Transverse colon (tissue), 4 donors: ENCODE results near the gene GPR171. TPM values are rescaled to one million over a fixed set of nuclear protein-coding genes. Genes with fewer than 3 reads are reported as not detected.

ENCODE experiments used
- DNase-seq: peaks from one replicate; pipeline ENCODE4 v3.0.0-alpha.2; 2019
- H3K27ac ChIP-seq, 4 donors: fragments of 200-600 bp; sonication (generic); 2 replicates each; pipeline ENCODE4 v1.5.1; 2016 to 2018; ENCODE audit warnings: inconsistent platforms in 4 of 4
- H3K27me3 ChIP-seq: fragments of 200-600 bp; sonication (generic); 2 replicates; pipeline ENCODE4 v1.5.1; 2017; ENCODE audit warnings: inconsistent platforms
- H3K36me3 ChIP-seq, 4 donors: fragments of 200-600 bp; sonication (generic); 2 replicates each; pipeline ENCODE4 v1.5.1; 2017 to 2019; ENCODE audit warnings: inconsistent platforms in 4 of 4
- H3K4me1 ChIP-seq, 4 donors: fragments of 200-600 bp; sonication (generic); 2 replicates each; pipeline ENCODE4 v1.5.1; 2017 to 2020; ENCODE audit warnings: inconsistent platforms in 4 of 4
- H3K4me3 ChIP-seq, 4 donors: fragments of 200-600 bp; sonication (generic); 1 replicate in 1 of 4; 2 replicates in 3 of 4; pipeline versions ENCODE4 v1.5.1 to v1.6.1; 2017 to 2019; ENCODE audit warnings: inconsistent platforms in 4 of 4
- H3K9me3 ChIP-seq, 2 donors: fragments of 200-600 bp; sonication (generic); 2 replicates each; pipeline ENCODE4 v1.5.1; 2017 to 2019; ENCODE audit warnings: inconsistent platforms in 2 of 2
- CTCF ChIP-seq, 5 experiments: fragments of 200-600 bp in 3 of 5; fragments of 450-650 bp in 2 of 5; sonication (generic) in 3 of 5; IDR thresholded peaks; 1 replicate in 2 of 5; 2 replicates in 3 of 5; pipeline ENCODE4 v1.5.1; 2016 to 2017; ENCODE audit warnings: antibody characterized with exemption in 5 of 5, inconsistent platforms in 3 of 5, mild to moderate bottlenecking in 2 of 5, moderate library complexity in 1 of 5
- EP300 ChIP-seq: sonication (generic); formaldehyde crosslinking; IDR thresholded peaks from one replicate; pipeline ENCODE4 v1.6.1; 2017; ENCODE audit warnings: antibody characterized with exemption, low read depth
- POLR2A ChIP-seq: fragments of 450-650 bp; IDR thresholded peaks from one replicate; pipeline ENCODE4 v1.6.1; 2016; ENCODE audit warnings: antibody characterized with exemption, mild to moderate bottlenecking, moderate library complexity
- POLR2AphosphoS5 ChIP-seq, 3 donors: sonication (generic); formaldehyde crosslinking; IDR thresholded peaks; one replicate each; pipeline ENCODE4 v1.6.1; 2016; ENCODE audit warnings: antibody characterized with exemption in 3 of 3
- WGBS, 2 donors: methylation state at CpG; one replicate each; pipeline ENCODE4 v1.1.5; 2018; ENCODE audit warnings: low coverage in 1 of 2; 5-methylcytosine and 5-hydroxymethylcytosine counted together
- in situ Hi-C, 4 donors: fragments of 200-750 bp; cut with MboI; loops; one replicate each; pipeline versions ENCODE4 v1.15.0 to v1.15.1; 2017; ENCODE audit warnings: low sequenced_read_pairs in 3 of 4, low pct_ligation_motif_present in 1 of 4, low pct_unique_long_range_greater_than_20kb in 1 of 4
- intact Hi-C: fragments of 100-400 bp; cut with DNase I; formaldehyde crosslinking; loops from one replicate; pipeline ENCODE4 v1.15.1; 2023; ENCODE audit warnings: low total_unique reads
- small RNA-seq, 4 donors: library from RNA; depleted of rRNA; stranded (forward); fragments of <200 nt; gene quantifications; one replicate each; pipeline ENCODE3, GENCODE V24; 2016
- total RNA-seq, 4 donors: library from RNA; depleted of rRNA; stranded (reverse); fragments of >200 nt; gene quantifications; one replicate each; pipeline ENCODE4 v1.1.0, GENCODE V29; 2016

The GPR171 gene
- total RNA-seq, 4 donors from 2014 or later, result 3.8 to 6.8 TPM; not detected in 2

GRCh38 chr3:151156618-151157216 lies 46.3 kb downstream of the GPR171 start:
- H3K27ac ChIP-seq, result no peak overlapping the region
- intact Hi-C loops (no loop called here), in situ Hi-C loops (no loop called here)
- no peaks in the 10 kb centered on the region for H3K36me3 ChIP-seq
- H3K27me3 ChIP-seq, result no peaks in the 10 kb centered on the region
- 32 to 38% methylated on average over 3 of the region's 3 CpGs for WGBS, 2 donors
- no peak overlapping the region for H3K4me3 ChIP-seq
- TF ChIP-seq POLR2A, result no peak
- TF ChIP-seq EP300, result no peak
- TF ChIP-seq CTCF (IDR thresholded peaks at IDR 0.05), result peak; percentile 31 to 50 (median 35)
- no peaks in the 10 kb centered on the region for H3K4me1 ChIP-seq
- DNase-seq, result no peak
- H3K9me3 ChIP-seq, result no peaks in the 10 kb centered on the region

- no peak for TF ChIP-seq POLR2A
- no peak for TF ChIP-seq POLR2AphosphoS5 (IDR thresholded peaks at IDR 0.05)
- no peak for TF ChIP-seq EP300
- TF ChIP-seq CTCF (IDR thresholded peaks at IDR 0.05), result no peak
- 71 to 81% methylated on average over 8 of the region's 8 CpGs for WGBS, 2 donors
- in situ Hi-C loops (no loop called here), intact Hi-C loops (no loop called here)
- no peaks in the 10 kb centered on the region for H3K9me3 ChIP-seq
- no peaks in the 10 kb centered on the region for H3K27me3 ChIP-seq
- H3K27ac ChIP-seq, result no peak overlapping the region
- H3K36me3 ChIP-seq, result no peaks in the 10 kb centered on the region
- no peaks in the 10 kb centered on the region for H3K4me1 ChIP-seq
- no peak overlapping the region for H3K4me3 ChIP-seq
- DNase-seq, result no peak
Measured at GRCh38 chr3:151155409-151156128, 47.4 kb downstream of the GPR171 start.

GRCh38 chr3:151154566-151154965 lies 48.5 kb downstream of the GPR171 start:
- intact Hi-C loops (no loop called here), in situ Hi-C loops (loop anchor here in 1 of 4 donors (5.0 kb wide), 1 partner anchor 367 kb away; no protein-coding TSS in a partner anchor)
- Histone ChIP-seq H3K4me1 (no peaks in the 10 kb centered on the region), H3K36me3 (no peaks in the 10 kb centered on the region), H3K27me3 (no peaks in the 10 kb centered on the region), H3K27ac (no peak overlapping the region), H3K9me3 (no peaks in the 10 kb centered on the region), H3K4me3 (no peak overlapping the region)
- 89 to 94% methylated on average over 6 of the region's 6 CpGs for whole genome bisulfite sequencing, 2 donors
- DNase-seq, result no peak
- TF ChIP-seq POLR2A, result no peak
- TF ChIP-seq EP300, result no peak
- TF ChIP-seq POLR2AphosphoS5 (IDR thresholded peaks at IDR 0.05), result no peak
- TF ChIP-seq CTCF (IDR thresholded peaks at IDR 0.05), result no peak

GRCh38 chr3:151152455-151153079 lies 50.4 kb downstream of the GPR171 start:
- Histone ChIP-seq H3K27ac (no peak overlapping the region), H3K9me3 (no peaks in the 10 kb centered on the region), H3K27me3 (no peaks in the 10 kb centered on the region), H3K4me3 (no peak overlapping the region), H3K36me3 (no peaks in the 10 kb centered on the region), H3K4me1 (no peaks in the 10 kb centered on the region)
- in situ Hi-C loops (loop anchor here in 1 of 4 donors (5.0 kb wide), 1 partner anchor 365 kb away; no protein-coding TSS in a partner anchor), intact Hi-C loops (no loop called here)
- TF ChIP-seq POLR2A (no peak), POLR2AphosphoS5 (IDR thresholded peaks at IDR 0.05) (no peak), EP300 (no peak), CTCF (IDR thresholded peaks at IDR 0.05) (no peak)
- 92 to 93% methylated on average over 2 to 4 of the region's 4 CpGs for WGBS, 2 donors
- no peak for DNase-seq

Small RNA genes within 50 kb of the gene (small RNA-seq; reads per million reads assigned to genes)
- 2.3 to 14.7 (median 12.3) reads per million in 4 donors for gene RNA5SP145

Other genes with a start within 250 kb of the GPR171 start
- under 1 TPM in 1 of 4 donors, not detected in 3; 0.14 TPM for gene CLRN1, start 230.5 kb downstream of the GPR171 start, total RNA-seq
- 1 to 10 TPM in 2 of 4 donors, under 1 TPM in 2; under 0.01 to 8.6 (median 0.64) TPM for gene MED12L, start 117.6 kb downstream of the GPR171 start, total RNA-seq
- 10 to 100 TPM in 1 of 4 donors, 1 to 10 TPM in 1, under 1 TPM in 1, not detected in 1; 0.60 to 11.3 (median 7.2) TPM for gene P2RY14, start 75.3 kb upstream of the GPR171 start, total RNA-seq
- not detected for gene GPR87, start 113.6 kb upstream of the GPR171 start, total RNA-seq
- gene P2RY13, start 126.3 kb upstream of the GPR171 start, total RNA-seq, result 1 to 10 TPM in 1 of 4 donors, under 1 TPM in 2, not detected in 1; 0.40 to 1.4 (median 0.41) TPM
- gene P2RY12, start 181.5 kb upstream of the GPR171 start, total RNA-seq, result 1 to 10 TPM in 2 of 4 donors, not detected in 2; 1.1 to 1.4 TPM